ENCODE data around the gene TUG1.

DNA sequence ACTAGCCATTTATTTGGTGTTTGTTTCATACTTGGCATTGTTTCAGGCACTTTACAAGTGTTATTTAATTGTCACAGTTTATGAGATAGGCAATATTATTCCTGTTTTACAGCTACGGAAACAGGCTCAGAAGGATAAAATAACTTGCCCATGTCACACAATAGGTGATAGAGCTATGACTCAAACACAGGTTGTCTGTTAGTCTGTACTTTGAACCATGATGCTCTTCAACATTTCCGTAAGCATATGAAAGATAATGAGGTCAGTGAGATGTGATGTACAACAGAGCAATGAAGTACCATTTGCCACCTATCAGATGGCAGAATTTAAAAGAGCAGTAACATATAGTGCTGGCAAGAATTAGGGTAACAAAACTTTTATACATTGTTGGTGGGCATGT, 15.3 kb downstream of the TUG1 start:
- no peak for TF ChIP-seq POLR2AphosphoS2 (IDR thresholded peaks at IDR 0.05; ENCODE audit: low read length)
- no peak for TF ChIP-seq HIVEP1 (CRISPR knock-in tag; IDR thresholded peaks at IDR 0.05)
- TF ChIP-seq, protein P1, sequence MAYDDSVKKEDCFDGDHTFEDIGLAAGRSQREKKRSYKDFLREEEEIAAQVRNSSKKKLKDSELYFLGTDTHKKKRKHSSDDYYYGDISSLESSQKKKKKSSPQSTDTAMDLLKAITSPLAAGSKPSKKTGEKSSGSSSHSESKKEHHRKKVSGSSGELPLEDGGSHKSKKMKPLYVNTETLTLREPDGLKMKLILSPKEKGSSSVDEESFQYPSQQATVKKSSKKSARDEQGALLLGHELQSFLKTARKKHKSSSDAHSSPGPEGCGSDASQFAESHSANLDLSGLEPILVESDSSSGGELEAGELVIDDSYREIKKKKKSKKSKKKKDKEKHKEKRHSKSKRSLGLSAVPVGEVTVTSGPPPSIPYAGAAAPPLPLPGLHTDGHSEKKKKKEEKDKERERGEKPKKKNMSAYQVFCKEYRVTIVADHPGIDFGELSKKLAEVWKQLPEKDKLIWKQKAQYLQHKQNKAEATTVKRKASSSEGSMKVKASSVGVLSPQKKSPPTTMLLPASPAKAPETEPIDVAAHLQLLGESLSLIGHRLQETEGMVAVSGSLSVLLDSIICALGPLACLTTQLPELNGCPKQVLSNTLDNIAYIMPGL (CRISPR knock-in tag; IDR thresholded peaks at IDR 0.05): no peak
- no peak for TF ChIP-seq ZNF324 (CRISPR knock-in tag; IDR thresholded peaks at IDR 0.05)
- no peak for TF ChIP-seq GATA2 (CRISPR knock-in tag; IDR thresholded peaks at IDR 0.05)
- TF ChIP-seq, protein P2, sequence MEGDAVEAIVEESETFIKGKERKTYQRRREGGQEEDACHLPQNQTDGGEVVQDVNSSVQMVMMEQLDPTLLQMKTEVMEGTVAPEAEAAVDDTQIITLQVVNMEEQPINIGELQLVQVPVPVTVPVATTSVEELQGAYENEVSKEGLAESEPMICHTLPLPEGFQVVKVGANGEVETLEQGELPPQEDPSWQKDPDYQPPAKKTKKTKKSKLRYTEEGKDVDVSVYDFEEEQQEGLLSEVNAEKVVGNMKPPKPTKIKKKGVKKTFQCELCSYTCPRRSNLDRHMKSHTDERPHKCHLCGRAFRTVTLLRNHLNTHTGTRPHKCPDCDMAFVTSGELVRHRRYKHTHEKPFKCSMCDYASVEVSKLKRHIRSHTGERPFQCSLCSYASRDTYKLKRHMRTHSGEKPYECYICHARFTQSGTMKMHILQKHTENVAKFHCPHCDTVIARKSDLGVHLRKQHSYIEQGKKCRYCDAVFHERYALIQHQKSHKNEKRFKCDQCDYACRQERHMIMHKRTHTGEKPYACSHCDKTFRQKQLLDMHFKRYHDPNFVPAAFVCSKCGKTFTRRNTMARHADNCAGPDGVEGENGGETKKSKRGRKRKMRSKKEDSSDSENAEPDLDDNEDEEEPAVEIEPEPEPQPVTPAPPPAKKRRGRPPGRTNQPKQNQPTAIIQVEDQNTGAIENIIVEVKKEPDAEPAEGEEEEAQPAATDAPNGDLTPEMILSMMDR (IDR thresholded peaks at IDR 0.05 in 2 of 3, conservative IDR thresholded peaks at IDR 0.05 in 1 of 3; ENCODE audit: insufficient read depth in 2 of 3, low read depth in 1 of 3, low read length in 3 of 3): no peak
- no peak for TF ChIP-seq BCL6 (CRISPR knock-in tag; IDR thresholded peaks at IDR 0.05)
- no peak for TF ChIP-seq MAFG (tag; conservative IDR thresholded peaks at IDR 0.05)
- TF ChIP-seq, protein P3, sequence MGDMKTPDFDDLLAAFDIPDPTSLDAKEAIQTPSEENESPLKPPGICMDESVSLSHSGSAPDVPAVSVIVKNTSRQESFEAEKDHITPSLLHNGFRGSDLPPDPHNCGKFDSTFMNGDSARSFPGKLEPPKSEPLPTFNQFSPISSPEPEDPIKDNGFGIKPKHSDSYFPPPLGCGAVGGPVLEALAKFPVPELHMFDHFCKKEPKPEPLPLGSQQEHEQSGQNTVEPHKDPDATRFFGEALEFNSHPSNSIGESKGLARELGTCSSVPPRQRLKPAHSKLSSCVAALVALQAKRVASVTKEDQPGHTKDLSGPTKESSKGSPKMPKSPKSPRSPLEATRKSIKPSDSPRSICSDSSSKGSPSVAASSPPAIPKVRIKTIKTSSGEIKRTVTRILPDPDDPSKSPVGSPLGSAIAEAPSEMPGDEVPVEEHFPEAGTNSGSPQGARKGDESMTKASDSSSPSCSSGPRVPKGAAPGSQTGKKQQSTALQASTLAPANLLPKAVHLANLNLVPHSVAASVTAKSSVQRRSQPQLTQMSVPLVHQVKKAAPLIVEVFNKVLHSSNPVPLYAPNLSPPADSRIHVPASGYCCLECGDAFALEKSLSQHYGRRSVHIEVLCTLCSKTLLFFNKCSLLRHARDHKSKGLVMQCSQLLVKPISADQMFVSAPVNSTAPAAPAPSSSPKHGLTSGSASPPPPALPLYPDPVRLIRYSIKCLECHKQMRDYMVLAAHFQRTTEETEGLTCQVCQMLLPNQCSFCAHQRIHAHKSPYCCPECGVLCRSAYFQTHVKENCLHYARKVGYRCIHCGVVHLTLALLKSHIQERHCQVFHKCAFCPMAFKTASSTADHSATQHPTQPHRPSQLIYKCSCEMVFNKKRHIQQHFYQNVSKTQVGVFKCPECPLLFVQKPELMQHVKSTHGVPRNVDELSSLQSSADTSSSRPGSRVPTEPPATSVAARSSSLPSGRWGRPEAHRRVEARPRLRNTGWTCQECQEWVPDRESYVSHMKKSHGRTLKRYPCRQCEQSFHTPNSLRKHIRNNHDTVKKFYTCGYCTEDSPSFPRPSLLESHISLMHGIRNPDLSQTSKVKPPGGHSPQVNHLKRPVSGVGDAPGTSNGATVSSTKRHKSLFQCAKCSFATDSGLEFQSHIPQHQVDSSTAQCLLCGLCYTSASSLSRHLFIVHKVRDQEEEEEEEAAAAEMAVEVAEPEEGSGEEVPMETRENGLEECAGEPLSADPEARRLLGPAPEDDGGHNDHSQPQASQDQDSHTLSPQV (IDR thresholded peaks at IDR 0.05): no peak
- no peak for TF ChIP-seq GATAD2B (IDR thresholded peaks at IDR 0.05; ENCODE audit: borderline replicate concordance)
- TF ChIP-seq ZNF586 (CRISPR knock-in tag; conservative IDR thresholded peaks at IDR 0.05): no peak
- TF ChIP-seq, protein P4, sequence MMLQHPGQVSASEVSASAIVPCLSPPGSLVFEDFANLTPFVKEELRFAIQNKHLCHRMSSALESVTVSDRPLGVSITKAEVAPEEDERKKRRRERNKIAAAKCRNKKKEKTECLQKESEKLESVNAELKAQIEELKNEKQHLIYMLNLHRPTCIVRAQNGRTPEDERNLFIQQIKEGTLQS (IDR thresholded peaks at IDR 0.05): no peak
- TF ChIP-seq, protein P4 (CRISPR knock-in tag; conservative IDR thresholded peaks at IDR 0.05): no peak
- TF ChIP-seq FOXK2 (conservative IDR thresholded peaks at IDR 0.05 in 1 of 2, IDR thresholded peaks at IDR 0.05 in 1 of 2; ENCODE audit: low read depth in 2 of 2): no peak
- TF ChIP-seq, protein P5, sequence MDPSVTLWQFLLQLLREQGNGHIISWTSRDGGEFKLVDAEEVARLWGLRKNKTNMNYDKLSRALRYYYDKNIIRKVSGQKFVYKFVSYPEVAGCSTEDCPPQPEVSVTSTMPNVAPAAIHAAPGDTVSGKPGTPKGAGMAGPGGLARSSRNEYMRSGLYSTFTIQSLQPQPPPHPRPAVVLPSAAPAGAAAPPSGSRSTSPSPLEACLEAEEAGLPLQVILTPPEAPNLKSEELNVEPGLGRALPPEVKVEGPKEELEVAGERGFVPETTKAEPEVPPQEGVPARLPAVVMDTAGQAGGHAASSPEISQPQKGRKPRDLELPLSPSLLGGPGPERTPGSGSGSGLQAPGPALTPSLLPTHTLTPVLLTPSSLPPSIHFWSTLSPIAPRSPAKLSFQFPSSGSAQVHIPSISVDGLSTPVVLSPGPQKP (CRISPR knock-in tag; IDR thresholded peaks at IDR 0.05): no peak
